Activated CD4-positive, alpha-beta T cell treated with anti-CD3 and anti-CD28 coated beads, Interleukin-2, amount 10 ng/mL, durations not matched to agents 7 days and 5 days (primary cell): ENCODE measurements around the gene EEF2K. TPM values are rescaled to one million over a fixed set of nuclear protein-coding genes. Genes with fewer than 3 reads are reported as not detected.
A peak's percentile ranks its signal among the peaks of the same experiment; 100 is the strongest.

Experiments
- CTCF ChIA-PET: fragments of 350-600 bp; sonication (Branson Sonifier 250); formaldehyde crosslinking; loops from one replicate; lab custom pipeline; 2021; ENCODE audit warnings: antibody characterized with exemption; lab: Charles Lee
- POLR2A ChIA-PET: fragments of 350-600 bp; sonication (Branson Sonifier 250); formaldehyde crosslinking; loops from one replicate; lab custom pipeline; 2021; ENCODE audit warnings: antibody characterized with exemption; lab: Charles Lee
- DNase-seq: peaks from one replicate; pipeline ENCODE4 v3.0.0-alpha.2; 2020
- H3K27ac Mint-ChIP-seq: one replicate; pipeline ENCODE4 v1.8.0; 2021; ENCODE audit warnings: mild to moderate bottlenecking, moderate library complexity, mixed read lengths
- H3K27me3 Mint-ChIP-seq: one replicate; pipeline ENCODE4 v1.8.0; 2021; ENCODE audit warnings: mixed read lengths
- H3K36me3 Mint-ChIP-seq: one replicate; pipeline ENCODE4 v1.8.0; 2021; ENCODE audit warnings: low read depth, mixed read lengths
- H3K4me1 Mint-ChIP-seq: one replicate; pipeline ENCODE4 v1.8.0; 2021; ENCODE audit warnings: mixed read lengths
- H3K4me3 Mint-ChIP-seq: one replicate; pipeline ENCODE4 v1.8.0; 2021; ENCODE audit warnings: mild to moderate bottlenecking, moderate library complexity, mixed read lengths
- H3K9me3 Mint-ChIP-seq: one replicate; pipeline ENCODE4 v1.8.0; 2021; ENCODE audit warnings: mixed read lengths
- total RNA-seq, 2 experiments: library from RNA; stranded (reverse); gene quantifications; one replicate each; pipeline ENCODE4 v1.2.3, GENCODE V29; 2021

The EEF2K gene
- total RNA-seq, 2 experiments from 2014 or later, result 21.9 to 23.8 TPM

- no peak for DNase-seq
- no peaks in the 10 kb centered on the region for H3K9me3 Mint-ChIP-seq
- H3K27me3 Mint-ChIP-seq, result no peaks in the 10 kb centered on the region
- no peak overlapping the region for H3K27ac Mint-ChIP-seq
- peaks cover 34% of the 10 kb centered on the region for H3K4me1 Mint-ChIP-seq
- no peak overlapping the region for H3K4me3 Mint-ChIP-seq
- ChIA-PET POLR2A (no interaction called here), CTCF (interaction anchor here (0.7 to 1.7 kb wide), 2 partner anchors 17 to 29 kb away, joined by 3 to 6 read pairs; partner anchors contain the start of gene POLR3E)
- H3K36me3 Mint-ChIP-seq, result peaks cover 34% of the 10 kb centered on the region
These were observed 61.7 kb downstream of the EEF2K start for GRCh38 chr16:22267764-22268163.

- H3K27me3 Mint-ChIP-seq, result no peaks in the 10 kb centered on the region
- ChIA-PET POLR2A (no interaction called here), CTCF (interaction anchor here (0.7 kb wide), 1 partner anchor 75 kb away, joined by 3 read pairs; no protein-coding TSS in a partner anchor)
- no peak overlapping the region for H3K4me3 Mint-ChIP-seq
- H3K9me3 Mint-ChIP-seq, result no peaks in the 10 kb centered on the region
- H3K36me3 Mint-ChIP-seq, result peaks cover 37% of the 10 kb centered on the region
- peaks cover 11% of the 10 kb centered on the region for H3K4me1 Mint-ChIP-seq
- peak overlapping the region; percentile 15 for H3K27ac Mint-ChIP-seq
- no peak for DNase-seq
These were observed 64.4 kb downstream of the EEF2K start for GRCh38 chr16:22270525-22270924.

GRCh38 chr16:22272870-22273650 lies 67.0 kb downstream of the EEF2K start:
- H3K36me3 Mint-ChIP-seq, result peaks cover 32% of the 10 kb centered on the region
- CTCF ChIA-PET, result interaction anchor here (0.5 to 0.9 kb wide), 3 partner anchors 11 to 15 kb away, joined by 3 to 6 read pairs (median 3); no protein-coding TSS in a partner anchor
- POLR2A ChIA-PET, result no interaction called here
- H3K9me3 Mint-ChIP-seq, result no peaks in the 10 kb centered on the region
- no peaks in the 10 kb centered on the region for H3K27me3 Mint-ChIP-seq
- peaks cover 8% of the 10 kb centered on the region for H3K4me1 Mint-ChIP-seq
- no peak overlapping the region for H3K27ac Mint-ChIP-seq
- H3K4me3 Mint-ChIP-seq, result no peak overlapping the region
- no peak for DNase-seq

- no peaks in the 10 kb centered on the region for H3K9me3 Mint-ChIP-seq
- ChIA-PET POLR2A (no interaction called here), CTCF (no interaction called here)
- H3K4me3 Mint-ChIP-seq, result no peak overlapping the region
- peaks cover 26% of the 10 kb centered on the region for H3K36me3 Mint-ChIP-seq
- no peak for DNase-seq
- H3K27me3 Mint-ChIP-seq, result no peaks in the 10 kb centered on the region
- peaks cover 8% of the 10 kb centered on the region for H3K4me1 Mint-ChIP-seq
- H3K27ac Mint-ChIP-seq, result no peak overlapping the region
These were observed 68.8 kb downstream of the EEF2K start for GRCh38 chr16:22274916-22275315.

GRCh38 chr16:22278441-22279230 lies 72.6 kb downstream of the EEF2K start:
- Mint-ChIP-seq H3K4me3 (no peak overlapping the region), H3K27me3 (no peaks in the 10 kb centered on the region), H3K36me3 (peaks cover 22% of the 10 kb centered on the region), H3K9me3 (no peaks in the 10 kb centered on the region), H3K4me1 (no peaks in the 10 kb centered on the region), H3K27ac (no peak overlapping the region)
- POLR2A ChIA-PET, result interaction anchor here (0.7 kb wide), 1 partner anchor 9 kb away, joined by 4 read pairs; no protein-coding TSS in a partner anchor
- DNase-seq, result no peak
- CTCF ChIA-PET, result interaction anchor here (0.6 to 2.6 kb wide), 4 partner anchors 11 to 33 kb away, joined by 3 to 8 read pairs (median 3); no protein-coding TSS in a partner anchor

GRCh38 chr16:22282254-22282892 lies 76.3 kb downstream of the EEF2K start:
- POLR2A ChIA-PET, result interaction anchor here (0.6 kb wide), 1 partner anchor 30 kb away, joined by 4 read pairs; no protein-coding TSS in a partner anchor

GRCh38 chr16:22284637-22285036 lies 78.6 kb downstream of the EEF2K start:
- H3K27ac Mint-ChIP-seq, result no peak overlapping the region
- POLR2A ChIA-PET, result no interaction called here
- no peaks in the 10 kb centered on the region for H3K4me1 Mint-ChIP-seq
- no peak overlapping the region for H3K4me3 Mint-ChIP-seq
- peaks cover 31% of the 10 kb centered on the region for H3K36me3 Mint-ChIP-seq
- no peaks in the 10 kb centered on the region for H3K9me3 Mint-ChIP-seq
- CTCF ChIA-PET, result interaction anchor here (1.2 kb wide), 1 partner anchor 16 kb away, joined by 3 read pairs; no protein-coding TSS in a partner anchor
- no peak for DNase-seq
- H3K27me3 Mint-ChIP-seq, result no peaks in the 10 kb centered on the region

More at GRCh38 chr16:22282254-22282892, 76.3 kb downstream of the EEF2K start:
- Mint-ChIP-seq H3K27ac (no peak overlapping the region), H3K9me3 (no peaks in the 10 kb centered on the region), H3K4me1 (no peaks in the 10 kb centered on the region), H3K27me3 (no peaks in the 10 kb centered on the region), H3K36me3 (peaks cover 35% of the 10 kb centered on the region), H3K4me3 (no peak overlapping the region)
- CTCF ChIA-PET, result interaction anchor here (0.6 kb wide), 1 partner anchor 35 kb away, joined by 5 read pairs; no protein-coding TSS in a partner anchor
- DNase-seq, result no peak

GRCh38 chr16:22285080-22285479 lies 79.0 kb downstream of the EEF2K start:
- CTCF ChIA-PET, result interaction anchor here (1.0 to 1.2 kb wide), 2 partner anchors 11 to 17 kb away, joined by 3 to 5 read pairs; no protein-coding TSS in a partner anchor

GRCh38 chr16:22291020-22291419 lies 84.9 kb downstream of the EEF2K start:
- ChIA-PET CTCF (no interaction called here), POLR2A (no interaction called here)
- DNase-seq, result no peak
- no peak overlapping the region for H3K27ac Mint-ChIP-seq
- H3K9me3 Mint-ChIP-seq, result no peaks in the 10 kb centered on the region
- peaks cover 1% of the 10 kb centered on the region for H3K4me1 Mint-ChIP-seq
- H3K4me3 Mint-ChIP-seq, result no peak overlapping the region
- no peaks in the 10 kb centered on the region for H3K27me3 Mint-ChIP-seq
- no peaks in the 10 kb centered on the region for H3K36me3 Mint-ChIP-seq

More at GRCh38 chr16:22285080-22285479, 79.0 kb downstream of the EEF2K start:
- no peaks in the 10 kb centered on the region for H3K4me1 Mint-ChIP-seq
- no peak overlapping the region for H3K27ac Mint-ChIP-seq
- H3K4me3 Mint-ChIP-seq, result no peak overlapping the region
- no peak for DNase-seq
- peaks cover 31% of the 10 kb centered on the region for H3K36me3 Mint-ChIP-seq
- no peaks in the 10 kb centered on the region for H3K27me3 Mint-ChIP-seq
- no peaks in the 10 kb centered on the region for H3K9me3 Mint-ChIP-seq
- POLR2A ChIA-PET, result no interaction called here

GRCh38 chr16:22291860-22292318 lies 85.8 kb downstream of the EEF2K start:
- CTCF ChIA-PET, result no interaction called here
- no peak overlapping the region for H3K4me3 Mint-ChIP-seq
- no peaks in the 10 kb centered on the region for H3K9me3 Mint-ChIP-seq
- no peak for DNase-seq
- H3K27ac Mint-ChIP-seq, result no peak overlapping the region
- H3K36me3 Mint-ChIP-seq, result peaks cover 1% of the 10 kb centered on the region
- POLR2A ChIA-PET, result no interaction called here
- H3K27me3 Mint-ChIP-seq, result peaks cover under 1% of the 10 kb centered on the region
- H3K4me1 Mint-ChIP-seq, result peaks cover 10% of the 10 kb centered on the region

- peaks cover 12% of the 10 kb centered on the region for H3K4me1 Mint-ChIP-seq
- ChIA-PET CTCF (no interaction called here), POLR2A (no interaction called here)
- peaks cover 2% of the 10 kb centered on the region for H3K36me3 Mint-ChIP-seq
- peaks cover 3% of the 10 kb centered on the region for H3K27me3 Mint-ChIP-seq
- H3K9me3 Mint-ChIP-seq, result no peaks in the 10 kb centered on the region
- H3K4me3 Mint-ChIP-seq, result no peak overlapping the region
- H3K27ac Mint-ChIP-seq, result no peak overlapping the region
- DNase-seq, result no peak
These were observed 86.2 kb downstream of the EEF2K start for GRCh38 chr16:22292320-22292719.
